ENCODE measurements around the gene PPP1R3E. TPM values are rescaled to one million over a fixed set of nuclear protein-coding genes. Genes with fewer than 3 reads are reported as not detected.

PPP1R3E gene
- total and polyA plus RNA-seq, 2 of the 13 experiments (the other 11 are each of a cell fraction or from before 2014, with no cell fraction given), result 16.5 to 26.5 TPM

GRCh38 chr14:23302290-23303225 is at the start of gene PPP1R3E (continued):
- TF ChIP-seq, protein P1, sequence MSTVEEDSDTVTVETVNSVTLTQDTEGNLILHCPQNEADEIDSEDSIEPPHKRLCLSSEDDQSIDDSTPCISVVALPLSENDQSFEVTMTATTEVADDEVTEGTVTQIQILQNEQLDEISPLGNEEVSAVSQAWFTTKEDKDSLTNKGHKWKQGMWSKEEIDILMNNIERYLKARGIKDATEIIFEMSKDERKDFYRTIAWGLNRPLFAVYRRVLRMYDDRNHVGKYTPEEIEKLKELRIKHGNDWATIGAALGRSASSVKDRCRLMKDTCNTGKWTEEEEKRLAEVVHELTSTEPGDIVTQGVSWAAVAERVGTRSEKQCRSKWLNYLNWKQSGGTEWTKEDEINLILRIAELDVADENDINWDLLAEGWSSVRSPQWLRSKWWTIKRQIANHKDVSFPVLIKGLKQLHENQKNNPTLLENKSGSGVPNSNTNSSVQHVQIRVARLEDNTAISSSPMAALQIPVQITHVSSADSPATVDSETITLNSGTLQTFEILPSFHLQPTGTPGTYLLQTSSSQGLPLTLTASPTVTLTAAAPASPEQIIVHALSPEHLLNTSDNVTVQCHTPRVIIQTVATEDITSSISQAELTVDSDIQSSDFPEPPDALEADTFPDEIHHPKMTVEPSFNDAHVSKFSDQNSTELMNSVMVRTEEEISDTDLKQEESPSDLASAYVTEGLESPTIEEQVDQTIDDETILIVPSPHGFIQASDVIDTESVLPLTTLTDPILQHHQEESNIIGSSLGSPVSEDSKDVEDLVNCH (CRISPR knock-in tag; IDR thresholded peaks at IDR 0.05), result peak; percentile 89
- TF ChIP-seq TP53 (CRISPR knock-in tag; conservative IDR thresholded peaks at IDR 0.05) (peak; percentile 19; the same call in 1 of the 2 replicates), ZFP36L1 (CRISPR knock-in tag; IDR thresholded peaks at IDR 0.05) (peak; percentile 95), ZNF224 (CRISPR knock-in tag; IDR thresholded peaks at IDR 0.05) (peak; percentile 5; the same call in 1 of the 2 replicates), TSC22D2 (CRISPR knock-in tag; IDR thresholded peaks at IDR 0.05; ENCODE audit: borderline replicate concordance) (peak; percentile 86), MIER3 (CRISPR knock-in tag; IDR thresholded peaks at IDR 0.05; ENCODE audit: borderline replicate concordance) (no peak; the same call in 1 of the 2 replicates), ZSCAN12 (CRISPR knock-in tag; IDR thresholded peaks at IDR 0.05) (peak; percentile 84; the same call in 1 of the 2 replicates), ZBTB25 (CRISPR knock-in tag; IDR thresholded peaks at IDR 0.05) (peak; percentile 74), ZNF275 (CRISPR knock-in tag; IDR thresholded peaks at IDR 0.05; ENCODE audit: borderline replicate concordance) (peak; percentile 81), RFX1 (IDR thresholded peaks at IDR 0.05) (no peak), PLSCR1 (CRISPR knock-in tag; IDR thresholded peaks at IDR 0.05; ENCODE audit: borderline replicate concordance) (no peak), ZNF639 (CRISPR knock-in tag; conservative IDR thresholded peaks at IDR 0.05) (peak; percentile 71), ADNP (CRISPR knock-in tag; IDR thresholded peaks at IDR 0.05) (0 out of 2 replicates have a peak, but pooled peaks have one; percentile 54), ZNF121 (CRISPR knock-in tag; IDR thresholded peaks at IDR 0.05) (no peak)
- TF ChIP-seq, protein P2, sequence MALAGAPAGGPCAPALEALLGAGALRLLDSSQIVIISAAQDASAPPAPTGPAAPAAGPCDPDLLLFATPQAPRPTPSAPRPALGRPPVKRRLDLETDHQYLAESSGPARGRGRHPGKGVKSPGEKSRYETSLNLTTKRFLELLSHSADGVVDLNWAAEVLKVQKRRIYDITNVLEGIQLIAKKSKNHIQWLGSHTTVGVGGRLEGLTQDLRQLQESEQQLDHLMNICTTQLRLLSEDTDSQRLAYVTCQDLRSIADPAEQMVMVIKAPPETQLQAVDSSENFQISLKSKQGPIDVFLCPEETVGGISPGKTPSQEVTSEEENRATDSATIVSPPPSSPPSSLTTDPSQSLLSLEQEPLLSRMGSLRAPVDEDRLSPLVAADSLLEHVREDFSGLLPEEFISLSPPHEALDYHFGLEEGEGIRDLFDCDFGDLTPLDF (CRISPR knock-in tag; IDR thresholded peaks at IDR 0.05), result no peak; the same call in 1 of the 2 replicates
- TF ChIP-seq, protein P3, sequence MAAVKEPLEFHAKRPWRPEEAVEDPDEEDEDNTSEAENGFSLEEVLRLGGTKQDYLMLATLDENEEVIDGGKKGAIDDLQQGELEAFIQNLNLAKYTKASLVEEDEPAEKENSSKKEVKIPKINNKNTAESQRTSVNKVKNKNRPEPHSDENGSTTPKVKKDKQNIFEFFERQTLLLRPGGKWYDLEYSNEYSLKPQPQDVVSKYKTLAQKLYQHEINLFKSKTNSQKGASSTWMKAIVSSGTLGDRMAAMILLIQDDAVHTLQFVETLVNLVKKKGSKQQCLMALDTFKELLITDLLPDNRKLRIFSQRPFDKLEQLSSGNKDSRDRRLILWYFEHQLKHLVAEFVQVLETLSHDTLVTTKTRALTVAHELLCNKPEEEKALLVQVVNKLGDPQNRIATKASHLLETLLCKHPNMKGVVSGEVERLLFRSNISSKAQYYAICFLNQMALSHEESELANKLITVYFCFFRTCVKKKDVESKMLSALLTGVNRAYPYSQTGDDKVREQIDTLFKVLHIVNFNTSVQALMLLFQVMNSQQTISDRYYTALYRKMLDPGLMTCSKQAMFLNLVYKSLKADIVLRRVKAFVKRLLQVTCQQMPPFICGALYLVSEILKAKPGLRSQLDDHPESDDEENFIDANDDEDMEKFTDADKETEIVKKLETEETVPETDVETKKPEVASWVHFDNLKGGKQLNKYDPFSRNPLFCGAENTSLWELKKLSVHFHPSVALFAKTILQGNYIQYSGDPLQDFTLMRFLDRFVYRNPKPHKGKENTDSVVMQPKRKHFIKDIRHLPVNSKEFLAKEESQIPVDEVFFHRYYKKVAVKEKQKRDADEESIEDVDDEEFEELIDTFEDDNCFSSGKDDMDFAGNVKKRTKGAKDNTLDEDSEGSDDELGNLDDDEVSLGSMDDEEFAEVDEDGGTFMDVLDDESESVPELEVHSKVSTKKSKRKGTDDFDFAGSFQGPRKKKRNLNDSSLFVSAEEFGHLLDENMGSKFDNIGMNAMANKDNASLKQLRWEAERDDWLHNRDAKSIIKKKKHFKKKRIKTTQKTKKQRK (IDR thresholded peaks at IDR 0.05; ENCODE audit: low read length), result no peak
